GM12874 (cell line): Measurements from ENCODE around the gene NOTCH2.

ENCODE experiments used
- TF ChIP-seq, protein P1 (sequence below): IDR thresholded peaks from 2 replicates; pipeline ENCODE4 v1.5.1; 2011; ENCODE audit warnings: low read depth, mild to moderate bottlenecking, control low read depth, low read length, moderate library complexity; ENCODE audit not compliant: insufficient read depth

Gene NOTCH2

DNA sequence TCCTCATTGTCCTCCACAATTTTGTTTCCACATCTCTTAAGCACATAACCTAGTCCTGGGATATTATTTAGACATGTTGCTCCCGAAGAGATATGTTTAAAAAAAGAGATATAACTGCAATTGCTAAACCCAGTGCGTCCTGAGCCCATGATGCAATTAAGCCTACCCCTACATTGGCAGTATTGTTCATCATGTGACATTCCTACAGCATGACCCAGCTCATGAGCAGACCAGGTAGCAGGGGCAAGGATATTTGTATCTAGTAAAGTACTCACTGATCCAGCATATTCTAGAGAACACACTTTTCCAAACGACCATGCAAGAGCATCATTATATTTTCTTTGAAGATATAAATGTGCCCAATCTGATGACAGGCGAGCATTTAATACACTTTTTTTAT lies 174.4 kb downstream of the NOTCH2 start:
- TF ChIP-seq, protein P1, sequence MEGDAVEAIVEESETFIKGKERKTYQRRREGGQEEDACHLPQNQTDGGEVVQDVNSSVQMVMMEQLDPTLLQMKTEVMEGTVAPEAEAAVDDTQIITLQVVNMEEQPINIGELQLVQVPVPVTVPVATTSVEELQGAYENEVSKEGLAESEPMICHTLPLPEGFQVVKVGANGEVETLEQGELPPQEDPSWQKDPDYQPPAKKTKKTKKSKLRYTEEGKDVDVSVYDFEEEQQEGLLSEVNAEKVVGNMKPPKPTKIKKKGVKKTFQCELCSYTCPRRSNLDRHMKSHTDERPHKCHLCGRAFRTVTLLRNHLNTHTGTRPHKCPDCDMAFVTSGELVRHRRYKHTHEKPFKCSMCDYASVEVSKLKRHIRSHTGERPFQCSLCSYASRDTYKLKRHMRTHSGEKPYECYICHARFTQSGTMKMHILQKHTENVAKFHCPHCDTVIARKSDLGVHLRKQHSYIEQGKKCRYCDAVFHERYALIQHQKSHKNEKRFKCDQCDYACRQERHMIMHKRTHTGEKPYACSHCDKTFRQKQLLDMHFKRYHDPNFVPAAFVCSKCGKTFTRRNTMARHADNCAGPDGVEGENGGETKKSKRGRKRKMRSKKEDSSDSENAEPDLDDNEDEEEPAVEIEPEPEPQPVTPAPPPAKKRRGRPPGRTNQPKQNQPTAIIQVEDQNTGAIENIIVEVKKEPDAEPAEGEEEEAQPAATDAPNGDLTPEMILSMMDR, result no peak

DNA sequence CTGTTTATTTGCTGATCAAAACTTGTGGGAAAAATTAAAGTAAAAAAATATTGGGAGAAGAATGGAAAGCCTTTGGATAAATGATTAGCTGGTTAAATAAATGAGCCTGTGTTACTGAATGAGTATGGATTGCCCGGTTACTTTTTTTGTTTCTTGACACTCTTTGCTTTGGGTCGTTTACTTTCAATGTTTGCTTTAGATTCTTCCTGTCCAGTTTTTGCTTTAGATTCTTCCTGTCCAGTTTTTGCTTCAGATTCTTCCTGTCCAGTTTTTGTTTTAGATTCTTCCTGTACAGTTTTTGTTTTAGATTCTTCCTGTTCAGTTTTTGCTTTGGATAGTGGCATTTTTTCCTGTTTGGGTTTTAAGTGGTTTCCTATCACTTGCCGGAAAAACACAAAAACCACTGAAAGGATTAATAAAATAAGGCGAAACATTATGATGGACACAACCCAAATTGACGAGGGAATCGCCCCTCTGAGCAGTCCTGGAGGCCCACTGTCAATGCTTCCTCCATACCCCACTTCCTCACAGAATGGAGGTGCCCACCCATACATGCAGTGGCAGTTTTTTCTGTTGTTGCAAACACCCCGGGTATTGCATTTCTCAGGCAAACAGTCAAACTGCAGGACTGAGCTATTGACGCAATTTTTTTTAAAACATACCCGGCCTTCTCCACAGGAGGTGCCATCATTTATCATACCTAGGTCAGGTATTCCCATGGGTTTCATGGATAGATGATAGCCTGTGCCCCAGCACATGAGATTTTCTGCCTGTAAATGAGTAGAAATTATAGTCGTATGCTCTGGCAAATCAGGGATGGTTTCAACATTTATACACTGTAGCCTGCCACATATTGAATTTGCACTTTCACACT lies 175.4 kb downstream of the NOTCH2 start:
- TF ChIP-seq, protein P1, result no peak

DNA sequence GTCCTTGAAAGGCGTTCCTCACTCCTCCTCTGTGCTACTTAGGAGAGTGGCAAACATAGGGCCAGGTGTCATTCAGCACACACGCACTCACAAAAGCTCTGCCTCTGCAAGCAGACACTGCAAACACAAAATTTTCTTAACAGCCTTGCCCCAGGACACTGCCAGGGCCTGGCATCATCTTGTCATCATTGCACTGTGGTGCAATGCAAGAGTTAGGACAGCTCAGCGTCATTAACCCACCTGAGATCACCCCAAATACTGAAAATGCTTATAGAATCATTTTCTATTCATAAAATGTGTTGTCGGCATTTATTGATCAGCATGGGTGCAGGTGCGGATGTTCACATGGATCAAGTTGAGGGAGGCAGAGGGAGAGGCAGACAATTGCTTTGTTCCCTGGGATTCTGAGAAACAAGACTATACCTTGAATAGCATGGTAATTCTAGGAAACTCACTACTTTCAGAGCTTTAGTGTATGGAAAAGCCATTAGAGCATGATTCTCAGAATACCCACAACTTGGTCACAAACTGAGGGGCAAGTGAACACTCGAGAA lies 176.1 kb downstream of the NOTCH2 start:
- TF ChIP-seq, protein P1, result no peak

DNA sequence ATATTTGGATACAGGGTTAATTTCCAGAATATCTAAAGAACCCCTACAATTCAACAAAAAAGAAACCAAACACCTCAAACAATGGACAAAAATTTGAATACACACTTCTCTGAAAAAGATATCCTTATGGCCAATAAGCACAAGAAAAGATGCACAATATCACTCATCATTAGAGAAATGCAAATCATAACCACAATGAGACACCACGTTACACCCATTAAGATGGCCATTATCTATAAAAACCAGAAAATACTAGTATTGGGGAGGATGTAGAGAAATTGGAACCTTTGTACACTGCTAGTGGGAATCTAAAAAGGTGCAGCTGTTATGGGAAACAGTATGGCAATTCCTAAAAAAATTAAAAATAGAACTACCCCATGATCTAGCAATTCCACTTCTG lies 178.1 kb downstream of the NOTCH2 start:
- TF ChIP-seq, protein P1, result no peak

DNA sequence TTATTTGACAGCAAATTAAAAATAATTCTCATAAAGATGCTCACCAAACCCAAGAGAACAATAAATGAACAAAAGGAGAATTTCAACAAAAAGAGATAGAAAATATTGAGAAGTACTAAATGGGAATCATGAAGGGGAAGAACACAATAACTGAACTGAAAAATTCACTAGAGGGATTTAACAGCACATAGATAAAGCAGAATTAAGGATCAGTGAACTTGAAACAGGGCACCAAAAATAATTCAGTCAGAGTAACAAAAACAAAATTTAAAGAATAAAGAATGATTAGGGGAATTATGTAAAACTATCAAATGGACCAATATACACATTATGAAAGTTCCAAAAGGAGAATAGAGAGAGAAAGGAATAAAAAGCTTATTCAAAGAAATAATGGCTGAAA lies 181.0 kb downstream of the NOTCH2 start:
- TF ChIP-seq, protein P1, result no peak

DNA sequence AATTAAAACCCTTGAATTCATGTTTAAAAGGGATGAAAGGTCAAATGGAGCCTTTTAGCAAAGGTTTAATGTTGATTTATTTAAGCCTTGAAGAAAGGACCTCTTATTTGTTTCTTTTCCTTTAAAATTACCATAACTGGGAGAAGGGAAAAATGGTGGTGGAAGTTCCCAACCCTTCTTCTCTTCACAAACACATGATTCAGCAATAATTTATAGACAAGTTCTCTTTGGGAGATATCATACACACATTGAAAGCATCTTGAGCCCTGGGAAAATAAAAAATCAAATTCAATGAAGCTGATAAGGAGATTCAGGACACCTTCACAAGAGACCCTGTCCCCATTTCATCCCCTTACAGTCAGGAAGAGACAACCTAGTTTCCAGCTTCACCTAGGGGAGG lies 182.0 kb downstream of the NOTCH2 start:
- TF ChIP-seq, protein P1, result no peak

DNA sequence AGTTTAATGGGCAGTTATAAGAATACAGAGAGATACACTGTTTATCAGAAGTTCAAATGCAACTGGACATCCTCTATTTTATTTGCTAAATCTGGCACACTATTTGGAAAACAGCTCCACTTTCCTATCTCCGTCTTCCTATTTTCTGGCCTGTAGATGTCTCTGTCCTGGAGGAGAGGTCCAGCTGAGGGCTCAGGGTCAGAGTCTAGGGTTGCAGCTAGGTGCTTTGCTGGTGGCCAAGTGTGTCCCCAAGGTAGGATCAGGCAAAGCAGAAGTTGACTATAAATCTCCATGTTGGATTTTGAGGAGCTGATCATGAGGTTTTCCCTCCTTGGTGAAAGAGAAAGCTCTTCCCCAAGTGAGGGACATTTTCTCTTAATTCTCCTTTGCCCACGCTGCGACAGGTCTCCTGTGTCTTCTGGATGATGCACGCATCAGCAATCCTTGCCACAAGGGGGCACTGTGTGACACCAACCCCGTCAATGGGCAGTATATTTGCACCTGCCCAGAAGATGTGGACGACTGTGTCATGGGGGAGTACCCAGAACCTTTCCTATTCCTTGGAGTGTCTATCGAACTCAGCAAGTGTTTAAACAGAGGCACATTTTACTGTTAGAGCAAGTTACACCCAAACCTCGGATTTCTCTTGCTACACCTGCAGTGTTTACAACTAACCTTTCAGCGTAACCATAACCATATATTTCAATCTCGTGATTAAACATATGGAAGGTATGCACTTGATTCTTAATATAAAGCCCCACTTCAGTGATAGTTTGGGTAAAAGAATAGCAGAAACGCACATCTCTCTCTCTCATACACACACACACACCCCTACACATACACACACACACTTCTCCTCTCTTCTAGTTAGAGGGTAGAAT lies 183.3 kb downstream of the NOTCH2 start:
- TF ChIP-seq, protein P1, result peak; percentile 76
